SK-N-MC (cell line): ENCODE measurements around the gene WNT5A.

ENCODE experiments used
- EZH2 ChIP-seq: fragments of 200-600 bp; sonication (generic); IDR thresholded peaks from one replicate; pipeline ENCODE4 v1.6.1; 2017; ENCODE audit warnings: antibody characterized with exemption
- POLR2AphosphoS5 ChIP-seq: IDR thresholded peaks from 2 replicates; pipeline ENCODE4 v1.6.1; 2012; ENCODE audit warnings: mild to moderate bottlenecking, low read depth, low read length, borderline replicate concordance

DNA sequence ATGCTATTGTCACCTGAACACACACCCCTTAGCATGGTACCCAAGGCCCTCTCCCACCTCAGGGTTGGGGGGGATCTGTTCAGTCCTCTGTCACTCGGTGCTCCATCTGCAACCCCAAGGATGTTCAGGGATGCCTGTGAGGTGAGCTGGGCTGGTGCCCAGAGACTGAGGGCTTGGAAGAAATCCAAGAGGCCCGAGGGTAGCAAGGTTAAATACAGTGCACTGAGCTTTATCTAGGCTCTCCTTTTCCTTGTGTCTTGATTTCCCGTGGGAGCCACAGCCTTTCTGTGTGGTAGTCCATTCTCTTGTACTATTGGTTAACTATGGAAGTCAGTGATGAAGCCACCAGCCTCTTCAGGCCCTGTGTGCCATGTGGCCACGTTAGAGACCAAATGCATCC, 18.7 kb upstream of the WNT5A start:
- TF ChIP-seq EZH2, result no peak
- no peak for TF ChIP-seq POLR2AphosphoS5
